Caco-2 (cell line): ENCODE data around the gene GARIN1A. TPM values are rescaled to one million over a fixed set of nuclear protein-coding genes. Genes with fewer than 3 reads are reported as not detected.
"Not testable (repeated sequence)": the region's sequence is repeated elsewhere in the genome, so short reads cannot be mapped to it uniquely, and the experiment has no call there.

ENCODE experiments used
- Bru-seq: library from RNA; stranded (reverse); fragments of 400-500 nt; gene quantifications from one replicate; lab custom pipeline; 2021; lab: Mats Ljungman, UMichigan
- BruChase-seq, 2 experiments: library from RNA; stranded (reverse); fragments of 400-500 nt; gene quantifications; one replicate each; lab custom pipeline; 2021; lab: Mats Ljungman, UMichigan
- BruUV-seq: library from RNA; stranded (reverse); fragments of 400-500 nt; replicated peaks from 2 replicates; lab custom pipeline; 2021; lab: Mats Ljungman, UMichigan
- CTCF ChIA-PET: fragments of 300-600 bp; sonication (Branson Sonifier 250); formaldehyde crosslinking; loops from one replicate; lab custom pipeline; 2022; ENCODE audit warnings: antibody characterized with exemption; lab: Charles Lee
- POLR2A ChIA-PET: fragments of 300-600 bp; sonication (Branson Sonifier 250); formaldehyde crosslinking; loops from one replicate; lab custom pipeline; 2022; ENCODE audit warnings: antibody characterized with exemption; lab: Charles Lee
- DNase-seq, 2 experiments: peaks; one replicate each; pipeline versions ENCODE4 v3.0.0 to v3.0.0-alpha.2; 2020 to 2022
- H3K27me3 ChIP-seq: replicated peaks from 2 replicates; pipeline ENCODE4 v1.6.0; 2011; ENCODE audit warnings: low read length; ENCODE audit not compliant: control insufficient read depth, insufficient read depth
- H3K36me3 ChIP-seq: 2 replicates; pipeline ENCODE4 v1.5.1; 2011; ENCODE audit warnings: low read length; ENCODE audit not compliant: control insufficient read depth, insufficient read depth
- H3K4me1 ChIP-seq: fragments of 250-450 bp; sonication (Bioruptor Pico); 2 replicates; pipeline ENCODE4 v1.5.1; 2020; ENCODE audit warnings: mild to moderate bottlenecking
- H3K4me3 ChIP-seq: 2 replicates; pipeline ENCODE4 v1.5.1; 2011; ENCODE audit warnings: low read depth, mild to moderate bottlenecking, control low read depth, low read length
- H3K9me3 ChIP-seq: fragments of 250-450 bp; sonication (Bioruptor Pico); 2 replicates; pipeline ENCODE4 v1.5.1; 2020; ENCODE audit warnings: mild to moderate bottlenecking, moderate library complexity
- H3K27ac Mint-ChIP-seq: one replicate; pipeline ENCODE4 v1.8.0; 2022; ENCODE audit warnings: mixed read lengths; ENCODE audit not compliant: unreplicated experiment
- H3K27me3 Mint-ChIP-seq: one replicate; pipeline ENCODE4 v1.8.0; 2022; ENCODE audit warnings: mixed read lengths; ENCODE audit not compliant: insufficient read depth, unreplicated experiment
- H3K36me3 Mint-ChIP-seq: one replicate; pipeline ENCODE4 v1.8.0; 2022; ENCODE audit warnings: mild to moderate bottlenecking, mixed read lengths; ENCODE audit not compliant: insufficient read depth, unreplicated experiment
- H3K4me1 Mint-ChIP-seq: one replicate; pipeline ENCODE4 v1.8.0; 2022; ENCODE audit warnings: low read depth, mixed read lengths; ENCODE audit not compliant: unreplicated experiment
- H3K4me3 Mint-ChIP-seq: one replicate; pipeline ENCODE4 v1.8.0; 2022; ENCODE audit warnings: mild to moderate bottlenecking, moderate library complexity, mixed read lengths; ENCODE audit not compliant: unreplicated experiment
- H3K9me3 Mint-ChIP-seq: one replicate; pipeline ENCODE4 v1.8.0; 2022; ENCODE audit warnings: mixed read lengths; ENCODE audit not compliant: unreplicated experiment
- intact Hi-C: fragments of 100-400 bp; cut with micrococcal nuclease; formaldehyde crosslinking; loops from one replicate; pipeline ENCODE4 v1.10.0; 2022; ENCODE audit not compliant: unreplicated experiment
- long read RNA-seq: library from polyadenylated mRNA; stranded (forward); transcript quantifications from one replicate; pipeline ENCODE4 v2.0.0, GENCODE V29; 2022
- total RNA-seq: library from RNA; stranded (reverse); gene quantifications from 2 replicates; pipeline ENCODE4 v1.2.3, GENCODE V29; 2022
- TF ChIP-seq, protein P1 (sequence below), 2 experiments: fragments of 200-600 bp in 1 of 2; IDR thresholded peaks; 1 replicate in 1 of 2; 2 replicates in 1 of 2; pipeline versions ENCODE4 v1.5.1 to v1.8.0; 2011 to 2022; ENCODE audit warnings: antibody characterized with exemption in 1 of 2, control low read depth in 1 of 2, inconsistent platforms in 1 of 2, low read depth in 1 of 2, low read length in 1 of 2, mild to moderate bottlenecking in 1 of 2, moderate library complexity in 1 of 2; ENCODE audit not compliant: insufficient read depth in 1 of 2, severe bottlenecking in 1 of 2, unreplicated experiment in 1 of 2

The GARIN1A gene
- 0.48 and 0.79 TPM in 2 replicates for total RNA-seq
- percentile 39 among the genes with signal in this experiment for Bru-seq, nascent RNA
- percentile 45 among the genes with signal in this experiment for BruChase-seq, experiment 1, labeled RNA remaining after a 2-hour chase
- percentile 54 among the genes with signal in this experiment for BruChase-seq, experiment 2, labeled RNA remaining after a 6-hour chase
- long read RNA-seq, result 0 reads

- H3K9me3 ChIP-seq, result no peaks in the 10 kb centered on the region
- TF ChIP-seq, protein P1, sequence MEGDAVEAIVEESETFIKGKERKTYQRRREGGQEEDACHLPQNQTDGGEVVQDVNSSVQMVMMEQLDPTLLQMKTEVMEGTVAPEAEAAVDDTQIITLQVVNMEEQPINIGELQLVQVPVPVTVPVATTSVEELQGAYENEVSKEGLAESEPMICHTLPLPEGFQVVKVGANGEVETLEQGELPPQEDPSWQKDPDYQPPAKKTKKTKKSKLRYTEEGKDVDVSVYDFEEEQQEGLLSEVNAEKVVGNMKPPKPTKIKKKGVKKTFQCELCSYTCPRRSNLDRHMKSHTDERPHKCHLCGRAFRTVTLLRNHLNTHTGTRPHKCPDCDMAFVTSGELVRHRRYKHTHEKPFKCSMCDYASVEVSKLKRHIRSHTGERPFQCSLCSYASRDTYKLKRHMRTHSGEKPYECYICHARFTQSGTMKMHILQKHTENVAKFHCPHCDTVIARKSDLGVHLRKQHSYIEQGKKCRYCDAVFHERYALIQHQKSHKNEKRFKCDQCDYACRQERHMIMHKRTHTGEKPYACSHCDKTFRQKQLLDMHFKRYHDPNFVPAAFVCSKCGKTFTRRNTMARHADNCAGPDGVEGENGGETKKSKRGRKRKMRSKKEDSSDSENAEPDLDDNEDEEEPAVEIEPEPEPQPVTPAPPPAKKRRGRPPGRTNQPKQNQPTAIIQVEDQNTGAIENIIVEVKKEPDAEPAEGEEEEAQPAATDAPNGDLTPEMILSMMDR (IDR thresholded peaks at IDR 0.05; ENCODE audit: insufficient read depth in 1 of 2, low read depth in 1 of 2, low read length in 1 of 2, severe bottlenecking in 1 of 2, unreplicated experiment in 1 of 2), result no peak
- CTCF ChIA-PET, result interaction anchor here (0.6 to 1.0 kb wide), 4 partner anchors 28 to 214 kb away, joined by 3 to 7 read pairs (median 4); no protein-coding TSS in a partner anchor
Measured at GRCh38 chr7:128671992-128672391, at the start of gene GARIN1A. GARIN1A (plus strand) TSS chr7:128672292; CDS start chr7:128672398, 106 bp downstream.

DNA sequence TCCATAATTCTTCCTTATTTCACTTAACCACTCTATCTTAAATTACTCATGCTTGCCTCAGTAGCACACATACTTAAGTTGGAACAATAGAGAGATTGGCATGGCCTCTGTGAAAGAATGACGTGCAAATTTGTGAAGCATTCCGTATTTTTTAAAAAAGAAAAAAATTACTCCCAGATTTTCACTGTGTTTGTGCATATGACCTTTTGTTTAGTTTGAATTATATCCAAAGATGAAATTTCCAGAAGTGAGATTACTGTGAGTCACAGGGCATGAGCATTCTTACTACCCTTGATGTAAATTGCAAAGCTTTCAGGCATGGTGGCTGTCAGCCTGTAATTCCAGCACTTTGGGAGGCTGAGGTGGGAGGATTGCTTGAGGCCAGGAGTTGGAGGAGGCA is 45.0 kb upstream of the GARIN1A start:
- H3K9me3 Mint-ChIP-seq, H3K36me3 ChIP-seq, H3K4me3 ChIP-seq, H3K27ac Mint-ChIP-seq, H3K4me1 ChIP-seq, POLR2A ChIA-PET, H3K4me1 Mint-ChIP-seq, H3K4me3 Mint-ChIP-seq, BruUV-seq, H3K27me3 ChIP-seq, CTCF ChIA-PET, DNase-seq, H3K27me3 Mint-ChIP-seq, intact Hi-C loops, H3K9me3 ChIP-seq: not testable (repeated sequence)
- H3K36me3 Mint-ChIP-seq, result peaks cover 71% of the 10 kb centered on the region

More at GRCh38 chr7:128671992-128672391, at the start of gene GARIN1A:
- DNase-seq, result no peak
- no peaks in the 10 kb centered on the region for H3K36me3 ChIP-seq
- no peaks in the 10 kb centered on the region for H3K9me3 Mint-ChIP-seq
- H3K4me3 Mint-ChIP-seq, result no peak within 1 kb of the TSS
- H3K4me3 ChIP-seq, result no peak within 1 kb of the TSS
- no peaks in the 10 kb centered on the region for H3K4me1 ChIP-seq
- H3K27ac Mint-ChIP-seq, result no peak within 1 kb of the TSS
- intact Hi-C loops, result loop anchor here (5.0 kb wide), 1 partner anchor 210 kb away; no protein-coding TSS in a partner anchor
- no TSS peak for BruUV-seq
- POLR2A ChIA-PET, result no interaction called here
- H3K27me3 ChIP-seq, result no peaks in the 10 kb centered on the region
- H3K27me3 Mint-ChIP-seq, result peaks cover 2% of the 10 kb centered on the region
- no peaks in the 10 kb centered on the region for H3K36me3 Mint-ChIP-seq
- H3K4me1 Mint-ChIP-seq, result no peaks in the 10 kb centered on the region

GRCh38 chr7:128633915-128634314 is 38.2 kb upstream of the GARIN1A start:
- H3K9me3 Mint-ChIP-seq, H3K9me3 ChIP-seq, POLR2A ChIA-PET, H3K4me1 ChIP-seq, BruUV-seq, H3K27me3 Mint-ChIP-seq, H3K4me1 Mint-ChIP-seq, CTCF ChIA-PET, H3K27ac Mint-ChIP-seq, DNase-seq, intact Hi-C loops, H3K4me3 Mint-ChIP-seq, H3K27me3 ChIP-seq, H3K4me3 ChIP-seq, H3K36me3 ChIP-seq: not testable (repeated sequence)
- H3K36me3 Mint-ChIP-seq, result peaks cover 78% of the 10 kb centered on the region

DNA sequence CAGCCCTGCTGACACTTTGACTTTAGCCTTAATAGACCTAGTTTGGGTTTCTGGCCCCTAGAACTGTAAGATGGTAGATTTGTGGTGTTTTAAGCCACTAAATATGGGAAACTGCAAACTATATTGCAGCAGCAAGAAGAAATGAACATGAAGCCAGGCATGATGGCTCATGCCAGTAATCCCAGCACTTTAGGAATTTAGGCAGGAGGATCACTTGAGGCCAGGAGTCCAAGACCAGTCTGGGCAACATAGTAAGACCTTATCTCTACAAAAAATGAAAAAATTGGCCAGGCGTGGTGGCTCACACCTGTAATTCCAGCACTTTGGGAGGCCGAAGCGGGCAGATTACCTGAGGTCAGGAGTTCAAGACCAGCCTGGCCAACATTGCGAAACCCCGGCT is 26.9 kb upstream of the GARIN1A start:
- H3K27ac Mint-ChIP-seq, H3K4me1 Mint-ChIP-seq, H3K4me1 ChIP-seq, intact Hi-C loops, H3K36me3 ChIP-seq, H3K4me3 Mint-ChIP-seq, H3K27me3 ChIP-seq, CTCF ChIA-PET, DNase-seq, H3K4me3 ChIP-seq, H3K9me3 Mint-ChIP-seq, BruUV-seq, H3K9me3 ChIP-seq, H3K27me3 Mint-ChIP-seq, POLR2A ChIA-PET: not testable (repeated sequence)
- peaks cover 35% of the 10 kb centered on the region for H3K36me3 Mint-ChIP-seq

DNA sequence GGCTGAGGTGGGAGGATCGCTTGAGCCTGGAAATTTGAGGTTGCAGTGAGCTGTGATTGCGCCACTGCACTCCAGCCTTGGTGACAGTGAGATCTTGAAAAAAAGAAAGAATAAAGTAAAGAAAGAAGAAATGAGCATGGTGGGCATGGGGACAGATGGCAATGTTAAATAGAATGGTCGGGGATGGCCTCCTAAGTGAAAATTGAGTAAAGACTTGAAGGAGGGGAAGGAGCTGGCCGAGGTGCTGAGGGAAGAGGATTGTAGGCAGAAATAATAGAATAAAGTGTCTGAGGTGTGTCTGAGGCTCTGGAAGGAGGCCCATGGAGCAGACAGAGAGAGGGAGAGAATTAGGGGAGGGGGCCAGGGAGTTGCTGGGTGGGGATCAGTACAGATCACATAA is 26.2 kb upstream of the GARIN1A start:
- H3K4me1 ChIP-seq, H3K4me1 Mint-ChIP-seq, H3K4me3 Mint-ChIP-seq, H3K36me3 ChIP-seq, DNase-seq, CTCF ChIA-PET, H3K9me3 ChIP-seq, H3K4me3 ChIP-seq, H3K27me3 Mint-ChIP-seq, H3K27me3 ChIP-seq, H3K27ac Mint-ChIP-seq, H3K9me3 Mint-ChIP-seq, POLR2A ChIA-PET, BruUV-seq, intact Hi-C loops: not testable (repeated sequence)
- peaks cover 31% of the 10 kb centered on the region for H3K36me3 Mint-ChIP-seq

DNA sequence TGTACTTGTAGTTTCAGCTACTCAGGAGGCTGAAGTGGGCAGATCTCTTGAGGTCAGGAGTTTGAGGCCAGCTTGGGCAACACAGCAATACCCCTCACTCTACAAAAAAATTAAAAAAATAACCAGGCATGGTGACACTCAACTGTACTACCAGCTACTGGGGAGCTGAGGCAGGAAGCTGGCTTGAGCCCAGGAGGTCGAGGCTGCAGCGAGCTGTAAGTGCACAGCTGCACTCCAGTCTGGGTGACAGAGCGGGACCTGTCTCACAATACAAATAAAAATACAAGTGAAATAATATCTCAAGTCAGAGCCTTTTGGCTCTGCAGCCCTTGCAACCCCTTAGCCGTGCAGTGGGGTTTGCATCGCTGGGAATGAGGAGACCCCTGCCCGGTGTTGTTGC is 25.2 kb upstream of the GARIN1A start:
- BruUV-seq, H3K4me3 ChIP-seq, H3K27me3 Mint-ChIP-seq, H3K4me1 ChIP-seq, CTCF ChIA-PET, H3K4me3 Mint-ChIP-seq, H3K27me3 ChIP-seq, DNase-seq, POLR2A ChIA-PET, H3K9me3 ChIP-seq, H3K4me1 Mint-ChIP-seq, intact Hi-C loops, H3K9me3 Mint-ChIP-seq, H3K27ac Mint-ChIP-seq, H3K36me3 ChIP-seq: not testable (repeated sequence)
- peaks cover 24% of the 10 kb centered on the region for H3K36me3 Mint-ChIP-seq
